T-helper 2 cell treated with Interferon-gamma antibody and Interleukin-4, amounts not matched to agents 5 μg/mL and 100 μg/mL, for 36 hours (primary cell): ENCODE data around the gene LARP4.
"Not testable (repeated sequence)": the region's sequence is repeated elsewhere in the genome, so short reads cannot be mapped to it uniquely, and the experiment has no call there.

ENCODE experiments used
- DNase-seq: peaks from one replicate; pipeline ENCODE4 v3.0.0; 2021; ENCODE audit warnings: low spot score
- H3K27ac Mint-ChIP-seq: one replicate; pipeline ENCODE4 v1.8.0; 2021; ENCODE audit warnings: mild to moderate bottlenecking, mixed read lengths
- H3K27me3 Mint-ChIP-seq: one replicate; pipeline ENCODE4 v1.8.0; 2021; ENCODE audit warnings: low read depth, mixed read lengths
- H3K36me3 Mint-ChIP-seq: one replicate; pipeline ENCODE4 v1.8.0; 2021; ENCODE audit warnings: low read depth, mixed read lengths
- H3K4me1 Mint-ChIP-seq: one replicate; pipeline ENCODE4 v1.8.0; 2021; ENCODE audit warnings: low read depth, mixed read lengths
- H3K4me3 Mint-ChIP-seq: one replicate; pipeline ENCODE4 v1.8.0; 2022; ENCODE audit warnings: mild to moderate bottlenecking, moderate library complexity, mixed read lengths
- H3K9me3 Mint-ChIP-seq: one replicate; pipeline ENCODE4 v1.8.0; 2021; ENCODE audit warnings: mixed read lengths

Gene LARP4

GRCh38 chr12:50515587-50515986, 114.9 kb downstream of the LARP4 start:
- peaks cover 42% of the 10 kb centered on the region for H3K4me1 Mint-ChIP-seq
- no peak for DNase-seq
- peaks cover 7% of the 10 kb centered on the region for H3K36me3 Mint-ChIP-seq
- H3K9me3 Mint-ChIP-seq = no peaks in the 10 kb centered on the region
- peak overlapping the region; percentile 86 for H3K27ac Mint-ChIP-seq
- no peaks in the 10 kb centered on the region for H3K27me3 Mint-ChIP-seq
- H3K4me3 Mint-ChIP-seq = peak overlapping the region; percentile 54

- Mint-ChIP-seq H3K27me3 (no peaks in the 10 kb centered on the region), H3K4me3 (no peak overlapping the region), H3K36me3 (peaks cover 9% of the 10 kb centered on the region), H3K9me3 (no peaks in the 10 kb centered on the region), H3K4me1 (peaks cover 44% of the 10 kb centered on the region), H3K27ac (no peak overlapping the region)
- DNase-seq = no peak
These were observed 116.8 kb downstream of the LARP4 start for GRCh38 chr12:50517421-50518048.

GRCh38 chr12:50518090-50518489, 117.4 kb downstream of the LARP4 start:
- peaks cover 11% of the 10 kb centered on the region for H3K36me3 Mint-ChIP-seq
- H3K27me3 Mint-ChIP-seq = no peaks in the 10 kb centered on the region
- H3K27ac Mint-ChIP-seq = peak overlapping the region; percentile 22
- H3K4me1 Mint-ChIP-seq = peaks cover 44% of the 10 kb centered on the region
- no peaks in the 10 kb centered on the region for H3K9me3 Mint-ChIP-seq
- no peak for DNase-seq
- H3K4me3 Mint-ChIP-seq = no peak overlapping the region

GRCh38 chr12:50519353-50519752, 118.7 kb downstream of the LARP4 start:
- H3K27me3 Mint-ChIP-seq = no peaks in the 10 kb centered on the region
- H3K9me3 Mint-ChIP-seq = peaks cover 3% of the 10 kb centered on the region
- H3K4me3 Mint-ChIP-seq = peak overlapping the region; percentile 71
- H3K4me1 Mint-ChIP-seq = peaks cover 44% of the 10 kb centered on the region
- H3K36me3 Mint-ChIP-seq = peaks cover 17% of the 10 kb centered on the region
- no peak for DNase-seq
- peak overlapping the region; percentile 66 for H3K27ac Mint-ChIP-seq

- peak overlapping the region; percentile 71 for H3K4me3 Mint-ChIP-seq
- no peak for DNase-seq
- peaks cover 3% of the 10 kb centered on the region for H3K9me3 Mint-ChIP-seq
- peaks cover 40% of the 10 kb centered on the region for H3K4me1 Mint-ChIP-seq
- H3K36me3 Mint-ChIP-seq = peaks cover 16% of the 10 kb centered on the region
- H3K27ac Mint-ChIP-seq = peak overlapping the region; percentile 82
- no peaks in the 10 kb centered on the region for H3K27me3 Mint-ChIP-seq
These were observed 119.9 kb downstream of the LARP4 start for GRCh38 chr12:50520416-50521207.

- not testable (repeated sequence) for DNase-seq, H3K27ac Mint-ChIP-seq
- peaks cover 40% of the 10 kb centered on the region for H3K4me1 Mint-ChIP-seq
These were observed 121.1 kb downstream of the LARP4 start for GRCh38 chr12:50521781-50522180.

GRCh38 chr12:50523772-50524171, 123.1 kb downstream of the LARP4 start:
- no peak overlapping the region for H3K4me3 Mint-ChIP-seq
- no peak overlapping the region for H3K27ac Mint-ChIP-seq
- peaks cover 26% of the 10 kb centered on the region for H3K36me3 Mint-ChIP-seq
- H3K9me3 Mint-ChIP-seq = peaks cover 3% of the 10 kb centered on the region
- H3K4me1 Mint-ChIP-seq = peaks cover 42% of the 10 kb centered on the region
- DNase-seq = no peak
- no peaks in the 10 kb centered on the region for H3K27me3 Mint-ChIP-seq

More at GRCh38 chr12:50521781-50522180, 121.1 kb downstream of the LARP4 start:
- H3K27me3 Mint-ChIP-seq, H3K4me3 Mint-ChIP-seq, H3K9me3 Mint-ChIP-seq: not testable (repeated sequence)
- peaks cover 23% of the 10 kb centered on the region for H3K36me3 Mint-ChIP-seq

GRCh38 chr12:50524621-50525020, 123.9 kb downstream of the LARP4 start:
- no peak overlapping the region for H3K27ac Mint-ChIP-seq
- peaks cover 27% of the 10 kb centered on the region for H3K36me3 Mint-ChIP-seq
- H3K4me1 Mint-ChIP-seq = peaks cover 43% of the 10 kb centered on the region
- H3K27me3 Mint-ChIP-seq = no peaks in the 10 kb centered on the region
- peaks cover 3% of the 10 kb centered on the region for H3K9me3 Mint-ChIP-seq
- H3K4me3 Mint-ChIP-seq = no peak overlapping the region
- DNase-seq = no peak

GRCh38 chr12:50525422-50525821, 124.7 kb downstream of the LARP4 start:
- Mint-ChIP-seq H3K27ac (peak overlapping the region; percentile 19), H3K9me3 (peaks cover 3% of the 10 kb centered on the region), H3K36me3 (peaks cover 25% of the 10 kb centered on the region), H3K4me1 (peaks cover 36% of the 10 kb centered on the region), H3K4me3 (no peak overlapping the region), H3K27me3 (no peaks in the 10 kb centered on the region)
- DNase-seq = no peak

- H3K4me3 Mint-ChIP-seq = no peak overlapping the region
- H3K27ac Mint-ChIP-seq = no peak overlapping the region
- no peak for DNase-seq
- no peaks in the 10 kb centered on the region for H3K27me3 Mint-ChIP-seq
- H3K9me3 Mint-ChIP-seq = peaks cover 3% of the 10 kb centered on the region
- H3K4me1 Mint-ChIP-seq = peaks cover 32% of the 10 kb centered on the region
- H3K36me3 Mint-ChIP-seq = peaks cover 24% of the 10 kb centered on the region
These were observed 126.7 kb downstream of the LARP4 start for GRCh38 chr12:50527359-50527726.

GRCh38 chr12:50528800-50529199, 128.1 kb downstream of the LARP4 start:
- Mint-ChIP-seq H3K4me3 (peak overlapping the region; percentile 32), H3K27ac (peak overlapping the region; percentile 74)

GRCh38 chr12:50529345-50529744, 128.7 kb downstream of the LARP4 start:
- Mint-ChIP-seq H3K36me3 (peaks cover 13% of the 10 kb centered on the region), H3K27ac (peak overlapping the region; percentile 39), H3K27me3 (no peaks in the 10 kb centered on the region), H3K4me3 (no peak overlapping the region), H3K4me1 (peaks cover 27% of the 10 kb centered on the region), H3K9me3 (no peaks in the 10 kb centered on the region)
- no peak for DNase-seq

More at GRCh38 chr12:50528800-50529199, 128.1 kb downstream of the LARP4 start:
- no peaks in the 10 kb centered on the region for H3K27me3 Mint-ChIP-seq
- H3K4me1 Mint-ChIP-seq = peaks cover 31% of the 10 kb centered on the region
- DNase-seq = no peak
- H3K9me3 Mint-ChIP-seq = no peaks in the 10 kb centered on the region
- H3K36me3 Mint-ChIP-seq = peaks cover 16% of the 10 kb centered on the region
